HG03064 (cell line): ENCODE measurements around the gene C10orf67.
"Not testable (repeated sequence)": the region's sequence is repeated elsewhere in the genome, so short reads cannot be mapped to it uniquely, and the experiment has no call there.

Experiments
- ATAC-seq: cut with Tn5 transposase; IDR thresholded peaks from one replicate; pipeline ENCODE4 v1.9.1; 2021; ENCODE audit warnings: low read depth; ENCODE audit not compliant: unreplicated experiment

The C10orf67 gene

DNA sequence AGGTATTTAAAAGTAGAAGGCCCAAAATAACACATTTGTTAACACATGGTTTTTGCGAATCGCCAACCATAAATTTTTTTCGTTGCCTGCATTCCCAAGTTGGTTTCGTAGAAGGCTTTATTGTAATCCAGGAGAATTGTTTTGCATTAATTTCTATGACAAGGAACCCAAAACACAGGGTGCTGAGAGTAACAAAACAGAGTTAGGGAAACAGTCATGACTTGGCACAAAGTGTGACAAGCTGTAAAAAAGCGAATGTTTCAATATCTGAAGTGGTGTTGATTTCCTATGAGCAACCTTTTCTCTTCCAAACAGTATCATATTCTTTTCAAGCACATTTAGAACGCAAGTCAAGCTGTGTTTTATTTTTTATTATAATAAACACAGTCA is 63.6 kb downstream of the C10orf67 start:
- no peak for ATAC-seq

DNA sequence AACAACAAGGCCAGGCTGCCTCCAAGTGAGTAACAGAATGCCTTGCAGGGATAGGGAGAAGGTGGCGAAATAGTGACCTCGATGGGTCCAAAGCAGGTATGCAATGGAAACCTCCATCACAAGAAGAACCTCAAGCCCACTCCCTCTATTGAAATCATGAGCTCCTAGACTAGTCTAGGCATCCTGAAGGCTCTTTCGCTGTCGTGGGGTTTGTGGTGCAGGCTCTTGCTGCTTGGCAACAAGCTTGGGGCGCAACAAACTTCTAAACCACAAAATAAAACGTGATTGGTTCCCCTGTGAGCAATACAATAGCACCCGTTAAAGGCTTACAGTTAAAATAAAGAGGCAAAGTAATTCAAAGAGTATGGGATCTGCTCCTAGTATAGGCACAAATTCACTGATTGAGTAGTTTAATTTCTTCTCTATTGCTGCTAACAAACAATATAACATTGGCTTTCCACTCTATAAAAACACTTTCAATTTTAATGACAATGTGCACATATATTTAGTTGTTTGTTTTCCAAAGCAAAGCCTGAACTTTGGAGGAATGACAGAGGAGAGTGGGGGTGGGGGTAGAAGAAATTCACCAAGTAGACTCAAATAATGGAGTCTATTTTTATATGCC is 64.1 kb downstream of the C10orf67 start:
- ATAC-seq, result no peak

DNA sequence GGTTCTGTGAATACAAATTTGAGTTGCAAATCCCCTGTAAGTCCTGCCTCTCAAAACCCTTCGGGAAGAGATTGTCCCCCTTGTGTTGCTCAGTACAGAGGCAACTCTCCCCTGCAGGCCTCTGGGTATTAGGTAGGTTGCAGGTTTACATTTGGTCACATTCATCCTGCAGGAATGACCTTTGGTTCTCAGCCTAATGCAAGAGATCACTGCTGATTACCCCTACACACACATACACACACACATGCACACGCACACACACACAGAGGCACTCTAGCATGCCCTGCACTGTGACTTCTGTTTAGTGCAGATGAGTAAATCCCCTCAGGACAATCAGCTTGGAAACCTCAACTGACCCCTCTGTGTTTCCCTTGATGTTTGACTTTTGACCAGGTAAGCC is 69.2 kb downstream of the C10orf67 start:
- no peak for ATAC-seq

DNA sequence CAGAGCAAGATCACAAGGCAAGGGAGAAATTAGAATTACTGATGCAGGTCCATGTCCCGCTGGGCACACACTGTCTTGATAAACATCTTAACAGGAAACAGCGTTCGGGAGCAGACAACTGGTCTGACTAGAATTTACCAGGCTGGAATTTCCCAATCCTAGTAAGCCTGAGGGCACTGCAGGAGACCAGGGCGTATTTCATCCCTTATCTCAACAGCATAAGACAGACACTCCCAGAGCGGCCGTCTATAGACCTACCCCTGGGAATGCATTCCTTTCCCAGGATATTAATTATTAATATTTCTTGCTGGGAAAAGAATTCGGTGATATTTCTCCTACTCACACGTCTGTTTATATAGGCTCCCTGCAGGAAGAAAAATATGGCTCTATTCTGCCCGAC is 70.4 kb downstream of the C10orf67 start:
- not testable (repeated sequence) for ATAC-seq

DNA sequence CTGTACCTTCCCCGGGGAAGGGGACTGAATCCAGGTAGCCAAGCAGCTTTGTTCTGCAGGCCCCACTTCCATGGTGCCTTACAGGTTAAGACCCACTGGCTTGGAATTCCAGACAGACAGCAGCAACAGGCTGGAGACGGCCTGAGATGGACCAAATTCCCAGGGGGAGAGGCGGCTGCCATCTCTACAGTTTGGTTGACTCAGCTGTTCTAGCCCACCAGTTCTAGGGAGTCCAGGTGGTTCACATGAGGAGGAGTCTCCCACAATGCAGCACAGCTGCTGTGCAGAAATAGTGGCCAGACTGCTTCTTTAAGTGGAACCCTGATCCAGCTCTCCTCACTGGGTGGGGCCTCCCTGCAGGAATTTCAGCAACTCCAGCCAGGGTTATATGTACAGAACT is 74.1 kb downstream of the C10orf67 start:
- no peak for ATAC-seq

DNA sequence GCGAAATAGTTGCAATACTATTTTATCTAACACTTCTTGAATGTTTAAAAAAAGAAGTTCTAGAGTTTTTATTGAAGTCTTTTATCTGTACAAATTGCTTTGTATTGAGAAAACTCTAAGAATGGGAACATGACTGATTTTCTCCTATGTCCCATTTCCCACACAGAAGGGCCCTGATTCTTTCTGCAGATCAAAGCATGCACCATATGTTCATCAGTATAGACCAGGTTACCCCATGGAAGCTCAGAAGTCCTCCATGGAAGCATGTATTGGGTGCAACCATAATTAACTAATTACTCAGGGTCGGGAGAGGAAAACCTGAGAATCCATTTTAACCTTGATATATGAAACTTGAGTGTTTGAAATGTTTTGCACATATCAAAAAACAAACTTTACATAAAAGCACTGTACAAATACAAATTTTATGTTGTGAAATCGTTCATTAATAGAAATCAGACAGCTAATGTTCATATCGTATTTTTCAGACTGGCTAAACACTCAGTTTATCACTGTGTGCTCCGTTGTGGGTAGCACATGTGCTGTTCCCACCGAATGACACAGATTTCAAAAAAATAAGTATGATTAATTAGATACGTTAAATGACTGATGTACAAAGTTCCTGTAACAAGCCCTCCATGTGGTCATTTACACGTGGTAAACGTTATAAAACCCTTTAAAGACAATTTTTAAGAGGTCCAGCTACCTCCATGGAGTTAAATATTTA is 81.0 kb downstream of the C10orf67 start:
- ATAC-seq, result no peak

DNA sequence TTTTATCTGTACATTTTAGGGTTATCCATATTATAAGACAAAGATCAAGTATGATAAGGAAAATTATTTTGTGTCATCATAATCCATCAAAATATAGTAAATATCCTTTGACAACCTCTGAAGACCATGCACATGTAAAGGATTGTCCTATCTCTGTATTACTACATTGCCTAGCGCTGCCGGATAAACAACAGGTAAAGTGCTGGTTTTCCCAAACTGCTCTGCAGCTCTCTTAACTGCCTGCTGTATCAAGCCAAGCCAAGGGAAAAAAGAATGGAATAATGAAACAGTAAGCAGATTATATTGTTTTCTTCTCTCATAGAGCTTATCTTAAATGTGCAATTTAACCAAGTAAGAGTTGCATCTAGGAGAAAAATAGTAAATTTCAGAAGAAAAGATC is 81.7 kb downstream of the C10orf67 start:
- ATAC-seq, result no peak

DNA sequence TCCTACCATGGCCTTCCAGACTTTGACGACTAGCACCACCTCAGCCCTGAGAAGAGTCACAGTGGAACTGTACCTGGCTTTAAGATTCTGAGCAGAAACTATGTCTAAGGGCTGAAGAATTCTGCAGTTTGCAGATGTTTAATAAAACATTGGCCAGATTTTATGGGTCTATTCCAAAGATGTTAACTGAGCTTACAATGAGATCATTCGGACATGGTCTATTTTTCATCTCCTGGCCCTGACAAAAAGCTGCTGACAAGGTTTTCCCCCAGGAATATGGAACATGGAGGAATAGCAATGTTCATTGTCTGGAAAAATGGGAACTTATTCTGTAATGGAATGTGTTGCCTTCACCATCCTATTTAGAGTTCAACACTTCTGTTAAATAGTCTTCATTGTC is 86.1 kb downstream of the C10orf67 start:
- no peak for ATAC-seq

DNA sequence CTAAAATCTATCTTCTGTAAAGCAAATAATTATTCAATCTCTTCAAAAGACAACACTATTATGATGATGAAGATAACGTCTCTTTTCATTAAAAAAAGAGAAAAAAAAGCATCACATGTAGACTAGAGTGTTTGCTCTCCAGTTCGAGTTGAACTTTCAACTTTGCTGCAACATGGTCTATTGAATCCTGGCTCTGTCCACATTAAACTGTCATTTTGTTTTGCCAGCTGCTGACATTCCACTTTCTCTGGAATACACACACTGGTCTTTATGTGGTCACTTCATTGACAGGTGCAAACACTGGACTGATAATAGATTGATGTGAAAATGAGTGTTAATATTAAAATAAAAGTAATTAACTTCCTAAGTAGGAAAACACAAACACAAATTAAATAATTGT is 90.8 kb downstream of the C10orf67 start:
- no peak for ATAC-seq

DNA sequence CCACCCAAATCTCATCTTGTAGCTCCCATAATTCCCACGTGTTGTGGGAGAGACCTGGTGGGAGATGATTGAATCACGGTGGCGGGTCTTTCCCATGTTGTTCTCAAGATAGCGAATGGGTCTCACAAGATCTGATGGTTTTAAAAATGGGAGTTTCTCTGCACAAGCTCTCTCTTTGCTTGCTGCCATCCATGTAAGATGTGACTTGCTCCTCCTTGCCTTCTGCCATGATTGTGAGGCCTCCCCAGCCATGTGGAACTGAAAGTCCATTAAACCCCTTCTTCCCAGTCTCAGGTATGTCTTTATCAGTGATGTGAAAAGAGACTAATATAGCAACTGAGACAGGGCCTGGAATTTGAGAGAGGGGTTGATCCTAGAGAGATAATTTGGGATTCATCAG is 91.7 kb downstream of the C10orf67 start:
- not testable (repeated sequence) for ATAC-seq

DNA sequence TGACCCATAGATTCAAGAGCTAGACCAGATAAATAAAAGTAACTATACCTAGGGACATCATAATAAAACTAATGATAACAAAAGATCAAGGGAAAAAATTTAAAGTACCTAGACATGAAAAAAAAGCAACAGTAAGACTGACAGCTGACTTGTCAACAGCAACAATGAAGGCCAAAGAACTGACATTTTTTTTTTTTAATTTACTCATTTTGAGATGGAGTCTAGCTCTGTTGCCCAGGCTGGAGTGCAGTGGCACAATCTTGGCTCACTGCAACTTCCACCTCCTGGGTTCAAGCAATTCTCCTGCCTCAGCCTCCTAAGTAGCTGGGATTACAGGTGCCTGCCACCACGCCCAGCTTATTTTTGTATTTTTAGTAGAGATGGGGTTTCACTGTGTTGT is 102.8 kb downstream of the C10orf67 start:
- ATAC-seq, result not testable (repeated sequence)

DNA sequence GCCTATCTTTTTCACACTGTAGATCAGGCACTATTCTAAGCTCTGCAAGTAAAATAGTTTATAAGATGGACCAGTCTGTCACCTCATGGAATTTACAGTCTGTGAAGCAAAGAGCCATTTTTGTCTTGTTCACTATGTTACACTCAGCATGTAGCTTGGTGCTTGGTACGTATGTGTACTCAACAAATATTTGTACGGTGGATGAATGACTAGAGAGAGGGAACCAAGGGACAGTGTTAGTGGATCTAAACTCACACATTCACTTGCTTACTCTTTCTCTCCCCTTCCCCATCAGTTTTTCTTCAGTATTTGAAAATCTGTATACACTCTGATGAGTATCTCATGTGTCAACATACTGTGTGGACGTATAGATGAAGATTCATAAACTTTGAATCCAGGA is 106.6 kb downstream of the C10orf67 start:
- ATAC-seq, result no peak

DNA sequence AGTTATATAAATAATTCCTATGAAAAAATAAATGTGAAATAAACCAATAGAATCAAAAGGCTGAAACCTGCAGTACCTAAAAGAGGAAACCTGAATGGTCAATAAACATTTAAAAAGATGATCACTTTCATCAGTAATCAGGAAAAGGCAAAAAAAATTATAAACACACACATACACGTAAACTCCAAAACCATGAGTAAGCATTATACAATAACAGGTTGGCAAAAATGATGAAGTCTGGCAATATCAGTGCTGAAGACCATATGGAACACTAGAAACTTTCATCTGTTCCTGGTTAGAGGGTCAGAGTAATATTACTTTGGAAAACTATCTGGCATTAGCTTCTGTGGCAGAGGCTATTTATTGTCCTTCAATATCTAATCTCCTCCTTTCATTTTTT is 114.0 kb downstream of the C10orf67 start:
- ATAC-seq, result no peak

DNA sequence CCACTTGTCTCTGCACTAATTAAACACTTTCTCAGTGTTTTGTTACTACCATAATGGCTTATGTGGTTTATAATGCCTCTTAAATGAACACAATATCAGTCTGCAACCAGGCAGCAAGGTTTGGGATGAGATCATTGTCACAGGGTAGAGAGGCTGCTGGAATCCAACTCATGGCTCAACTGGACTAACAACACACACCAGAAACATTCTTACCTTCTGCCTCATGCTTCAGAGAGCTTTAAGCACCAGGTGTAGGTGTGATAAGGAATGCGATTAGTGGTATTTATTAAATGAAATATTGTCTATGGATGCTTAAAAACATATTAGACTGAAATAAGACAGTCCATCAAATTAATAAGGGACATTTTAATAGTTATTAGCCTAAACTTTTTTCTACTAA is 127.1 kb downstream of the C10orf67 start:
- ATAC-seq, result no peak

DNA sequence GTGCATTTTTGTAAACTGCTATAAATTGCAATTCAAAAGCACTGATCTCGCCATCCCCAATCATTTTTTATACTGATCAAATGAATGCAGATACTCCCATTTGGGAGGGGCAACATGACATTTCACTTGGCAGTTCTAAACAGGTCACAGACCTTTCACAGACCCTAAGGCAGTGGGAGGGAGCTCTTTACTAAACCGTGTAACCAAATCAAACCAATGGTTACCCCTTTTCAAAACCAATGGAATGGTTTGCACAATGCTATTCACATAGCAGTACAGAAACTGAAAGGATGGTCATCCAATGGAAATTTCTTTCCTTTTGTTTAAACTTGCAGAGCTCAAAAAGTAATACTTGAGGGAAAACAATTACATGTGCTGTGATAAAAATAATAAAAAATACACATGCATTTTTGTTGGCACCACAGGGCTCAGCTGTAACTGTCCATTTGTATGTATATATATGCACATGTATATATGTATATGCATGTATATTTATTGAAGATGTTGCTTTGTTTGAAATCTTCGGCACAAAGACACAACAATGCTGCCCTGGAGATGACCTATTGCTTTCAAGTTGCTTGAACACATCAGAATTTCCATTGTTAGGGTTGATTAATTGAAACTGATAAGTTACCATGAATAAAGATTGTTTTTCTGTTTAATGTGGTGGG is 138.5 kb downstream of the C10orf67 start:
- ATAC-seq, result no peak

DNA sequence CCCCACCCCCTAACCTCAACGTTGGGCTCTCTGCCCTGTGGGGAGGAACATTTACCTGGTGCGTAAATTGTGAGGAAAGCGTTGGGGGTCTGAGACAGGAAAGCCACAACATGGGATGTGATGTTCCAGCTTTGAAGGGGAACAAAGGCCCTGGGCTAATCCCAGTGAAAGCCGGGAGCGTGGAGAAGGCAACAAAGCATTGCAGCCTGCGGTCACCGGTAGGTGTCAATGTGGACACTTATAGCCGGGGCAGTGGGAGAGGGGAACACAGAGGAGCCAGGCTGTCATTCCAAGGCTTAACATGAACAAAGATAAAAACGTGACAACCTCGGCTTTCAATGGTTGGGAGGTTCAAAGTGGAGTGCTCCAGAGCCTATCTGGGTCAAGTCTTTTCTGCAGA is 139.8 kb downstream of the C10orf67 start:
- no peak for ATAC-seq

DNA sequence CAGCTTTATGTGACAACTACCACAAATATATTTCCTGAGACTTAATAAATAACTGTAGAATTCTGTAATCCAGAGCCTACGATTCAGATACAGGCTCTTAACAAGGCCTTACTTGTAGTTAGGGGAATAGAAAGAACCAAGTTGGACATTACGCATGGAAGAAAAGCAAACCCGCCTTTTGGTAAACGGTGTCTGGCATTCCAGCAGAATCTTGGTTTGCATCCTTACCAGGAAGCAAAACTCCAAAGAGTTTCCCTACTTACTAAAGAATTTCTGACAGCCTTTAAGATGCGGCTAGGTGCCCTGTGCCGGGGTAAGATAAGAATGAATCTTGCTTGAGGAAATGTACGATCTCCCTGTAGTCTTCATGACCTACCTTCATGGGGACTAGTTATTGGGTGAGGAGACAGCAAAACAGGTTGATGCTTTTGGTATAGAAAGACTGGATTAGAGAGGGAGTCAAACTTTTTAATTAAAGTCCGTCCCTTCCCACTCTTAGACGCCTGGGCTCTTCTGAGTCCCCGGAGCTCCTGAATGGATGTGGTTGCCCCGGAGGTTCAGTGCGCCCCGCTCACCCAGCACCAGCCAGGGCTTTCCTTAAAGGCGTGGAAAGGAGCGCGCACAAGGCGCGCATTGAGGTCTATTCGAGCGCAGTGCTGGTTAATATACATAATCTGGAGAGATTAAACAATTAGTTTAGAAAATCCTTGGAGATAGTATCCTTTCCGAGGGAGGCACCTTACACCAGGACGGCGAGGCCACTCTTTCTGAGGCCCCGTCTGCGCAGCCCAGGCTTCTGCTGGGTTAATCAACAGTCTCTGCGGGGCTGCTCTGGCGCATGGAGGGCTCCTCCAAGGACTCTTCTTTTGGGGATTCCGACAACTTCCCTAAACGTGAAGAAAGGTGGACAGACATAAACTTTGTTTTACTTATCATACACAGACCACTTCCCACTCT is 140.9 kb downstream of the C10orf67 start:
- no peak for ATAC-seq

DNA sequence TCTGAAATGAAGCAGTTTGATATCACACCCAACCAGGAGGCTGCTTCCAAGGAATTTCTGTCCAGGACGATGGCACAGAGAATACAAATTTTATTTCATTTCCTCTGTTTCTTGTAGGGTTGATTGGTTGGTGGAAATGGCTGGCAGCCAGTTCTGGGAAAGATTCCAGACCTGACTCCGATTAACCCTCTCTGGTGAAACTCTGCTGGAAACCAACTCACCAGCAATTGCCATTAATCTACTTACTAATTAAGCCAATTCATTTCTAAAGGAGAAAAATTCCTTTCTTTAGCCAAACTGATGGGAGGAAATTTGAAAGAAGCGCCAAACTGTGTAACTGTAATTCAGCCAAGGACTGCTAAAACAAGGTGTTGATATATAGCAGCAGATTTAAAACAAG is 141.8 kb downstream of the C10orf67 start:
- ATAC-seq, result no peak

DNA sequence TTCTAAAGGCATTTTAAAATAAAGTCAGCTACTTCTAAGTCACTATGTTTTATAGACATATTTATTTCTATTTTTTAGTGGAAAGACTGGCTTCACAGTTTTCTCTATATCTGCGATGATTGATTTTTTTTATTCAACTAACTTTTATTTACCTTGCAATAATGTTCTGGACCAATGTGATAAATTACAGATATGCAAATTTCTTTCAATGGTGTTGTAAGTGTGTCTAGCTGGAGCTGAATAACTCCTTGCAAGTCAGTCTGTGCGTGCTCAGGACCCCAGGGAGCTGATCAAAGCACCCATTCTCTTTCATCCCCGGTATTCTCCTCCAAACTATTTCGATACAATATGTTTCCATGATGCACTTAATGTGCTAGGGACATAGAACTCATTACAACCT is 142.8 kb downstream of the C10orf67 start:
- no peak for ATAC-seq

DNA sequence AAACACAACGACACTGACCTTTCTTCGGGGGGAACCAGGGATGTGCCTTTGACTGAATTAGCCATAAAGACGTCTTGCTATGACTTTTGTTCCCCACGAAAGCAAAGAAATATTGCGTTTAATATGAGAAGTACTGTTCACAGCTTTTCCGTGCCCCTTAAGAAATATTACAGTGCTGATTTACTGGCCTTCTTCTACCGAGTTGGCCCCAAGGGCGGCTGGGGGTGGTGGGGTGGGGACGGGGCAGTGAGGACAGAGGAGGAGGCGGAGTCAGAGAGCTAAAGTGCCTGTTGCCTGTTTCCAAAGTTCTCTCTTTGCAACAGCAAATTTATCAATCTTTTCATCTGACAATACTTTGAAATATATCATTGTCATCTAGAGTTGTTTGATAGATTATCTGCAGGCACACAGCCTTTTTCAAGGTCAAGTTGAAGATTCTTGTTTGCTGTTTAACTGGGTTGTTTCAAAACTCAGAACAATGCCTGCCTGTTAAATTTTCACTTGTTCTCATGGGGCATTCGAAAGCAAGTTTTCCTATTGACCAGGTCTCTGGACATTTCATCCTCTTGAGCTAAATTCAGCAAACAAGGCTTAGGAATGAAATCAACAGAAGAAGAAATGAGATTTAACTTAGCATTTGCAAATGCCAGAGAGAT is 143.5 kb downstream of the C10orf67 start:
- ATAC-seq, result no peak
